ENCODE data around the gene AKAP8L.

DNA sequence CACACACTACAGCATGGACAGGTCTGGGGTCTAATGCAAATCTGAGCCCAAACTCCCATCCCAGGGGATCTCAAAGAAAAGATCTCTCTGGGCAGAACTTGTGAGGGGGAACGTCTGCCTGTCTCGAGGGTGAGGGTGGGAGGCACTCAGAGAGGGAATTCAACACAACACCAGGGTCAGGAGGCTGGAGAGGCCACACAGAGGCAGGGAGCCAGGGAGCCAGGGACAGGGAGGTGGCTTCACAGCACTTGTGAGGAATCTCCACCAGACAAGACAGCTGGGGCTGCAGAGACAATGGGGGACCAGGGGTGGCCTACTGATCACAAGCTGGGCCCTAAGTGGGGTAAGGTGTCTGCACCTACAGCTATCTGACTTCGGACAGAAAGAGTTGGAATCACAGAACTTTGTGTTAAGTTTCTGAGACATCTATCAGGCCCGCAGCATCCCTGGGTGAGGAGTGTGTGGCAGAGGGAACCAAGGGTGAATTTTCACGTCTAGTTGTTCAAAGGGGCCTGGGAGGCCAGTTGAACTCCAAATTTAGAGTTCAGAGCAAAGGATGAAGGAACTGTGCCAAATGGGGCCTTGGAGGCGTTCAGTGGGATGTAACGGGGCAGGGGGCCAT is 12.7 kb upstream of the AKAP8L start:
- TF ChIP-seq, protein P1, sequence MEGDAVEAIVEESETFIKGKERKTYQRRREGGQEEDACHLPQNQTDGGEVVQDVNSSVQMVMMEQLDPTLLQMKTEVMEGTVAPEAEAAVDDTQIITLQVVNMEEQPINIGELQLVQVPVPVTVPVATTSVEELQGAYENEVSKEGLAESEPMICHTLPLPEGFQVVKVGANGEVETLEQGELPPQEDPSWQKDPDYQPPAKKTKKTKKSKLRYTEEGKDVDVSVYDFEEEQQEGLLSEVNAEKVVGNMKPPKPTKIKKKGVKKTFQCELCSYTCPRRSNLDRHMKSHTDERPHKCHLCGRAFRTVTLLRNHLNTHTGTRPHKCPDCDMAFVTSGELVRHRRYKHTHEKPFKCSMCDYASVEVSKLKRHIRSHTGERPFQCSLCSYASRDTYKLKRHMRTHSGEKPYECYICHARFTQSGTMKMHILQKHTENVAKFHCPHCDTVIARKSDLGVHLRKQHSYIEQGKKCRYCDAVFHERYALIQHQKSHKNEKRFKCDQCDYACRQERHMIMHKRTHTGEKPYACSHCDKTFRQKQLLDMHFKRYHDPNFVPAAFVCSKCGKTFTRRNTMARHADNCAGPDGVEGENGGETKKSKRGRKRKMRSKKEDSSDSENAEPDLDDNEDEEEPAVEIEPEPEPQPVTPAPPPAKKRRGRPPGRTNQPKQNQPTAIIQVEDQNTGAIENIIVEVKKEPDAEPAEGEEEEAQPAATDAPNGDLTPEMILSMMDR (IDR thresholded peaks at IDR 0.05): no peak
- no peak for TF ChIP-seq EZH2 (IDR thresholded peaks at IDR 0.05; ENCODE audit: borderline replicate concordance, insufficient read depth, low read depth, low read length, poor library complexity, severe bottlenecking)
